ENCODE results near the gene PHF12.
"Not testable (repeated sequence)": the region's sequence is repeated elsewhere in the genome, so short reads cannot be mapped to it uniquely, and the experiment has no call there.

PHF12 gene

DNA sequence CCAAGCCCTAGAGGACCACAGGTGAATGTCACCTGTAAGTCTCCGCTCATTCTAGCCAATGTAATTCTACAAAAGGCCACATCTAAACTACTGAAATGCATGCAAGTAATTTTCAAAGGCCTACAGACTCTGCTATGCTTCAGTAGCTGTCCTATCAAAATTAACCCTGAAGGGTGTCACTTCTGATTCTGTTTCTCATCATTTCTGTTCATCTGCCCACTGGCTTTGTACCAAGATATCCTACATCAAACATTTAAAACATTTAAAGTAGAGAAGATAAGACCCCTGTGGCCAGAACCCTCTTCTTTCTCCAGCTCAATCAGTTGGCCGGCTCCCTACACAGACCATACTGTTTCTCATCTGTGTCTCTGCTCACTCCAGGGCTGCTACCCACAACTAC lies 21.5 kb downstream of the PHF12 start:
- DNase-seq (ENCODE audit: low read depth): no peak

DNA sequence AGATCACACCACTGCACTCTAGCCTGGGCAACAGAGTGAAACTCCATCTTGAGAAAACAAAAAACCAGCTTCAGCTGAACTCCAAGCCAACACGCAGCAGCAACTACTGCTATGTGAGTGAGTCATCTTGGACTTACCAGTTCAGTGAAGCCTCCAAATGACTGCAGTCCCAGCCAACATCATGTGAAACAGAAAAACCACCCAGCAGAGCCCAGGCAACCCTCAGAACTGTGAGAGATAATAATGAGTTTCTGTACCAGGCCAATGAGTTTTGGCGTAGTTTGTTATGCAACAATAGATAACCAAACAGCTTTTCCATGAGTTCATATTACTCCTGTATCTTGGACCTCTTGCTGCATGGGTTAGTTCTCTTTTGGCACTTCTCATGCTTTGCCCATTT lies 23.3 kb downstream of the PHF12 start:
- no peak for DNase-seq (ENCODE audit: low read depth)

DNA sequence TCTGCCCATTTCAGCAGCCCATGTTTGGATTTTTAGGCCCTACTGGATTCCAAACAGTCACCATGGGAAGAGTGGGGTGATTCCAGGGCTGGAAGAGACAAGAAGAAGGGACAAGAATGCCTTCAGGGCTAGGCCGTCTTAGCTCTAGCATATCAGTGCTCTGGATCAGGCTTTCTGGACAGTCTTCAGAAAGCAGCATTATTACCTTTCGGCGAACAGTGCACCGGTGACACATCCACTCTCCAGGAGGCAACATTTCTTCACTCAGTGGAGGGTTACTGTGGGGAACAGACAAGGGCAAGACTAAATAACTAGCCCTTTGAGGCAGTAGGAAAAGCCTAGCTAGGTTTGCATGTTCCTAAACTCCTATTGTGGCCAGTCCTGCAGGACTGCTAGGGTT lies 24.5 kb downstream of the PHF12 start:
- DNase-seq (ENCODE audit: low read depth): no peak

DNA sequence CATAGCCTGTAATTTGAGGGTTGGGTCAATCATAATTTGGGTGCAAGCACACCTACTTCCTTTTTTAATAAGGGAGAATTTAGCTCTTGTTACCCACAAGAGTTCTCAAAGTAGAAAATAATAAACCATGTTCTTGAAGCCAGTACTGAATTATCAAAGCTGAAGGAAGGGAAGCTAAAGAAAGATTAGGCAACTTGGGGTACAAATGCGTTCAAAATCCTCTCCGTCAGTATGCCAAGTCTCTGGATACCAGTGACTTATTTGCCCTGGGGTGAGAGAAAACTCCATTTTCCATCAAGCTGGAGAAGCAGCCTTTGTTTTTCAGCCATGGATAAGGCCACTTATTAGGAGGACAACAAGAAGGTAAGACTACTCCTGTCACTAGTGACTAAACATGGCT lies 25.0 kb downstream of the PHF12 start:
- DNase-seq (ENCODE audit: low read depth): no peak

DNA sequence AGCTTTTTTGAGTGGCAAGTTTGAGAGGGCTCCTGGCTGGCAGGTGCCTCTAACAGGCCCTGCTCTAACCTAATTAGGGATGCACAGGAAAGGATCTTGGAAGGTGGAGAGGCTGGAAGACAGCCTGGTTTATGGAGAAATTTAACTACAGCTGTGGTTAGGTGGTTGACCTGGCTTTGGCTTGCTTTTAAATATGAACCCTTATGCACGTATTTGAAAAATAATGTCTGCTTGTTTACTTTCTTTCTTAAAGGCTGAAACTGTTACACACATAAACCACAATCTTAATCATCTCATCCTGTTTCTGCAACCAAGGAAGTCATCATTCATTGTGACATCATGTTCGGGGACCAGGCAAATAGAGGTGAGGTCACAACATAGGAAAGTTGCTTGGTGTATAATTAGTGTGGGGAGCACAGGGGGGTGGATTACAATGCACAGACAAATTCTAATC lies 25.4 kb downstream of the PHF12 start:
- no peak for DNase-seq (ENCODE audit: low read depth)

DNA sequence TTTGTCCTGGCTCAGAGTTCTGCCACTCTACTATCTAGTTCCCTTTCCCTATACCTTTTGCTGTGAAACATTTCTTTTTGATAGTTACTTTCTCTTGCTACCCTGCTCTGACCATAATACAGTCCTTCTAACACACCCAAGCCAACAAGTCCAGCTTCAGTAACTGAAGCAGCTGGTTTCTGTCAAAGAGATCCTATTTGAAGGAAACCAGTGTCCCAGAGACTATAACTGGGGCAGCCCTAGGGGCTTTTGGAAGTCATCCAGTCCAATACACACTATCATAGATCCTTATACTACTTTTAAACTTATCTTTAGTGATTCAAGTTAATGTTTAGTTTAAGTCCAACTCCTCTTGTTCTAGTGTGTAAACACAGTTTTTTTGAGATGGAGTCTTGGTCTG lies 31.1 kb downstream of the PHF12 start:
- no peak for DNase-seq (ENCODE audit: low read depth)

DNA sequence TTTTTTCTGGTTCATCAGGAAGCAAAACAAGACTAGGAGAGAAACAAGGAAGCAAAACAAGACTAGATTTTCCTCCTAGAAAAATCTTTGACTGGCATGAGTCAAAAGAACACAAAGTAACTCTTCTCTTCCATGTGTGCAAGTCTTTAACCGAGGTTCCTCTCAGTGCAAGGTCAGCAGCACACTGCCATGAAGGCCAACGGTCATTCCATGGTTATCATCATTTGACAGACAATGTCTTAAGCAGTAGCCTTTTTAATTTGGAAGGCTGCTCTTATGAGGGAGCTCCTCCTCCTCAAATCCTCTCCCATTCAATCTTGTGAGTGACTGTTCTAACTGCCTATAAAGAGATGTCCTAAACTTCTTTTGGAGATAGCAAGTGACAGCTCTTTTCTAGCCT lies 33.0 kb downstream of the PHF12 start:
- DNase-seq (ENCODE audit: low read depth): no peak

DNA sequence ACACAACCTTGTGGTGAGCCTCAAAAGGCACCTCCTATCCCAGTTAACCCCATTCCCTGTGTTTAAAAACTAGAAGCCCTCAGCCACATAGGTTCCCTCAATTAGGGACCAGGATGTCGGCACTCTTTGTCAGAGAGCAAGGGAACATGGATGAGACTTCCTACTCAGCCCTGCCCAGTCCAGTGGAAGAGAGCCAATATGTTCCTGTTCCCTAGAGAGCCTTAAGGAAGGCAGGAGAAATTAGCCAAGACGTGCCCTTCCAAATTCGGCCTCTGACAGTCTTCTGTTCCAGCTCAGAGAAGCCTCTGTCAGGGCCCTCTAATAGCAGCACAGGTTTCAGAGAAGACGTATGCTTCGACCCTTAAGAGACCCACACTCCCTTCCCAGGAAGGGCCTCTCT lies 33.9 kb downstream of the PHF12 start:
- DNase-seq (ENCODE audit: low read depth): no peak

DNA sequence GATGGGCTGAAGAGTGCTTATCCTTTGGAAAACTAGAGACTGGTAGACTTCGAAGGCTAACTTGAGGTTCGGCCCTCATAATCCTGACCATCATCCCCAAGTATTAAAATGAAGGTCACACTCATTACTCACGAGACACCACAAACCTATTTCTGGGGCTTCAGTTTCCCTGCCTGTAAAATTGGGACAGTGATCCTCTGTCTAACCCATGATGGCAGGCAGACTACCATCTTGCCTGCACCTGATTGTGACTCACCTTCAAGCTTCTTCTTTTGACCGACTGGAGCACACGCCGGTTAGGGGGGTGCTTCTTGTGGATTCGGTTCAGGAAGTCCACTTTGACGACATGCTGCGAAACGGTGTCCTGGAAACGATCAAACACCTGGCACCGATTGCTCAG lies 34.3 kb downstream of the PHF12 start:
- no peak for DNase-seq (ENCODE audit: low read depth)

DNA sequence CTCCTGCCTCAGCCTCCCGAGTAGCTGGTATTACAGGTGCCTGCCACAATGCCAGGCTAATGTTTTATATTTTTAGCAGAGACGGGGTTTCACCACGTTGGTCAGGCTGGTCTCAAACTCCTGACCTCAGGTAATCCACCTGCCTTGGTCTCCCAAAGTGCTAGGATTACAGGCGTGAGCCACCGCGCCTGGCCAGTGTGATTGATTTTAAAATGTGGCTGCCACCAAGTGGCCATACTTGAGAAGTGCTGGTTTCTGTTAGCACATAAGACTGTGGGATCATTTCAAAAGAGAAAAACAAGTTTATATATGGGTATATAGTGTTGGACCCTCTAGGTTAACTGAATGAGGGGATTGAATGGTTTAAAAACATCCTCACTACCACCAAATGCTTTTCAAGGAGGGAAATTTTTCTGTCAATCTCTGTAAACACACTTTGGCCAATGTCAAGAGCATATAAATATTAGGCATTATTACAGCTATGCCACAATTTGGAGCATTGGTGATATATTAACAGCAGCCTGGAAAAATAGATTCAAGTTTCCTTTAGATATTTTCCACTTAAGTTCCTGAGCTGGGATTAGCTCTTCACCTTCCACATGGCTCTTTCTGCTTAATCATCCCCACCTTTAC lies 34.9 kb downstream of the PHF12 start:
- DNase-seq (ENCODE audit: low read depth): no peak

DNA sequence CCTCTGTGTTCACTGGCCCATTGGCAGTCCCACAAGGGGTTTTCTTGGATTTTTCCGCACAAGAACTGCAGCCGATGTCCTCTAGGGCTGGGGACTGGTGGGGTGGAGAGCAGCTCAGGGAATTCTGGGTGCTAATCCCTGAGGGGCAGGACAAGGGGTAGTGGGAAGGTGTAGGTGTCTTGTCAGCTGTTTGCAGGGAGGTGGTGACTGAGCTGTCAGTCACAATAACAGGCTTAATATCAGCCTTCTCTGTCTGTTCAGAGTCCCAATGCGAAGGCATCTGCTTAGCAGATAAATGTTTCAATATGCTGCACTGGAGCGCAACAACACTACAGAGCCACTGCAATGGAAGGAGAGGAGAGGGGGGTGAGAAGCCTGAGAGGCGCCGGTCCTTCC lies 38.4 kb downstream of the PHF12 start:
- DNase-seq (ENCODE audit: low read depth): no peak

DNA sequence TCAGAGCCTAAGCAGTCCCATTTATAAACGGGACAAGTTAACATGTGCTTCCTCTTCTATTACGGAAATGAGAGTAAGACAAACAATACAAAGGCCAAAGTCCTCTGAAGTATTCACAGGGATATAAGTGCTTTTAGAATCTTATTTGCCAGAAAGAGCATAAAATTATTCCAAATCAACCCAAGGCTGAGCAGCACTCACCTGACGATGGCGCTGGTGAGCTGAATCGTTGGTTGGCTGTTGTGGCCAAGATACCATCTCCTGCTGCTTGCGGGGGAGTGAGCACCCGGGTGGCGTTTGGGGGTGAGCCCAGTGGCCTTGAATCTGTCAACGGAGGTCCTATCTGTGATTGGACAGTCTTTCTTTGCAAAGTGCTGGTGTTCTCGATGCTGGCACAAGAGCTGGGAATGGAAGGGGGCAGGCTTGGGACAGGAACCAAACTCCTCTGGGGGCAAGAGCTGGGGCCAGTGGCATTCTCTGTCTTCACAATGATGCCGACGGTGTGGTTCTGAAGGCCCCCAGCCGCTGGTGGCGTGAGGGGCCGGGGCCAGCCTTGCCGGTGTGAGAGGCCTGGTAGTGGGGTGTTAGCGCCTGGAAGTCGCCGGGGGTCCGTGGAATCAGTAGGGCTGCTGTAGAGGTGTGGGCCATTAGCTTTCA lies 38.9 kb downstream of the PHF12 start:
- DNase-seq (ENCODE audit: low read depth): no peak

DNA sequence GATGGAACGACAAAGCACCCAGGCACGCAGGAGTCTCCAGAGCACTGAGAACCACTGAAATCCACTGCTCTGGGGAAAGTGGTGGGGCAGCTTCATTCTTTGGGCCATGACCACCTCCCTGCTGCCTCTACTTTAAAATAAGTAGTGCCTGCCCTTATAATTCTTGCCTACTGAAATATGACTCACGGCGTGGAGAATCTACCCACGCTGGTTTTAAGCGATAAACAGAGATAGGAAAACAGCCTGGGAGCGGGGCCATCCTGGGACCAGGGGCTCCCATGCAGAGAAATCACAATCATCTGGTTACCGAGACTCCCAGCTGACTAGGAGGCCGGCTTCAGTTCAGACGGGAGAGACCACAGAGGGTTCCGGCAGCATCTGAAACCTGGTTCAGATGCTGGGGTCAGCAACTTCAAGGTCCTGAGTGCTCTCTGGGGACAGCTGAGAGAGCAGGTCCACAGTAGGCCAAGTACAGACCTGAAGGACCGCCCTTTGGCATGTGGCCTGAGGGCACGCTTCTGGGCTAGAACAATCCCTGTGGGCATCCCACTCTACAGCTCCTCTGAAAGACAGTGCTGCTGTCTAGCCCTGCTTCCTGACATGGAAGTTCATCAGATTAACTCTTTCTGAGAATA lies 39.8 kb downstream of the PHF12 start:
- no peak for DNase-seq (ENCODE audit: low read depth)

DNA sequence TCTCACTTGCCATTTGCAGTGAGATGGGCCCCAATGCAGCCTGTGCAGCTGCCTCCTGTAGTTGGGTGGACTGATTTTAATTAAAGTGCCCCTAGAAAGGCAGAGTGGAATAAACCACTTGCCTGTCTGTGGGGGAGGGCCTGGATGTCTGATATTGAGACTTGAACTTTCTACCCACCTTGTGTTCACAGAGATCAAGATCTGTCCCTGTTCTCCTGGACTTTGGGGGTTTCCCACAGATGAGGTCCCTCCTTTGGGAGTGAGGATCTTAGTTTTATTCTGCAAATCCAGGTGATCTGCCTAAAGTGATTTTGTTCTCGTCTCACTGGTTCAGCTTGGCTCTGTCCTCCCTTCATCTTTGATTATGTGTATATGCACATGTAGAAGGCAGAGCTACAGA lies 40.8 kb downstream of the PHF12 start:
- DNase-seq (ENCODE audit: low read depth): no peak

DNA sequence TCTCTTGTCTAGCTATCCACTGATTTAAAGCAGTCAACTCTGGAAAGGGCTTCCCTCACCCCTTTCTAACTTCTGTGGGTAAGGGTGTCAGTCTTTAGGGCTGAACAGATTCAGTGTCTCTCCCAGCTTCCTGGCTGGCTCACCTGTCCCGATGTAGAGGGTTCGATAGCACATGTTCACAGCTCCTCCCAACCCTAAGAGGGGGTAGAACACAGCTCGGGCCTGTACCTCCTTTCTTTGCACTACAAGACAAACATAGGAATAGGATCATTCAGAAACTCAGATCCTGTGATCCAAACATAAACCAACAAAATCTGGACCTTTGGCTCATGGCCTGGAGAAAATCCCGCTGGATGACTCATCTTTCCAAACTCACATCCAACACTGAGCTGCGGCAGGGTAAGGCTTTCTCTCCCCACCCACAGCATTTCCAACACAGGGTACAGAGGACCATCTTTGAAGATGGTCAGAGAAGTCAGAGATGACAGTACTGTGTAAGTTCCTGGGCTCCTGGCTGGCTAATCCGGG lies 42.6 kb downstream of the PHF12 start:
- no peak for DNase-seq (ENCODE audit: low read depth)

DNA sequence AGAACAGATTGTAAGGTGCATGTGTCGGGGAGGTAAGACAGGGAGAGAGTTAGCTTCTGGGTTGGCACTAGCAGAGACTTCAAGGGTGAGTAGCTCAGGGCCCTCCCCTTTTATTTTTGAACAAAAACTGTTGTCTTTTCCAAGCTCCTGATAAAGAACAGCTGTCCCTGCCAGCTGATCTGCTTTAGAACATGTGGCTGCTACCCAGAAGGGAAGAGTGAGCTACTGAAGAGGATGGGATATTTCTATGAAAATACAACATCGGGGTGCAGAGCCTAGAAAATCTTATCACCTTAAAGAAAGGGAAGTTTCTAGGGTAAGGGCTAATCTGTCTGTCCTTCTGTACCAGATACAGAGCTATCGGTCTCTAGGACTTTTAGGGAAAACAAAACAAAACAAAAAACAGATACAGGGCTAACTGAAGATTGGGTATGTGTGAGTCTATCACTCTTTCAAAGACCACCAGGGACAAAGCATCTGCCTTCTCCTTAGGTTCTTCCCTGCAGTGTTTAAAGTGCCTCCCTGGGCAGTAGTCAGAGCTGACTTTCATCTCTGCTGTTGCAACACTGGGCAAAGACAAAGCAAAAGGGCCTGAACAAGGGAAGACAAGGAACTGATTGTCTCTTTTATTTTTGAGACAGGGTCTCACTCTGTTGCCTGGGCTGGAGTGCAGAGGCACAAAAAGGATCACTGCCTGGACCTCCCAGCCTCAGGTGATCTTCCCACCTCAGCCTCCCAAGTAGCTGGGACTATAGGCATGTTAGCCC lies 43.4 kb downstream of the PHF12 start:
- no peak for DNase-seq (ENCODE audit: low read depth)

DNA sequence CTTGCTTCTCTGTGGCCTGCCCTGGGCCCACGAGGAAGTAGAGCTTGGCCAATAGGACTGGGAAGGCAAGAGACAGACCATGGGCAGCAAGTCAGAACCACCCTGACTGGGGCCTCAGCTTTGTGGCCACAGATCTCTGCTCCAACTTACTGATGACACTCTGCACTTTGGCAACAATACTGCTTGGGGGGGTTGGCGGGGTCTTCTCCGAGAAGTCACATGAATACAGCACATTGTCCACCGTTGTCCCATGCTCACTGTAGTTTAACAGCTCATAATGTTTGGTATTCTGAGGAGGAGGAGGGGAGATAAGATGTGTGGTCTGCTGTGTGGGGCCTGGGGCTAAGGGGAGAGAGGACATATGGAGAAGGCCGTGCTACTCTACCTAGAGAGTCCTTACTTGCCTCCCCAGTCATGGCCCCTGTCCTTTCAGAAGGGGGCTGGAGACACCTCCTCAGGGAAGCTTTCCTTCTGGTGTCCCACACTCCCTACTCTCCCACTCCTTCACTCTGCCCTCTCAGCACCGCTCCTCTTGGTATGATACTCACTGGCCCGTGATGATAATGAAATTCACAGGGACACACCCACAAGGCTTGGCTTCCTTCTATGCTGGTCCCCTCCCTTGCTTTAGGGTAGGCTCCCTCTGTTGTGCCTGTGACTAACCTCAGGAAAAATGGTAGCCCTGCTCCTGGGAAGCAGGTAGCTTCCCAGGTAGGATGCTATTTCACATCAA lies 44.4 kb downstream of the PHF12 start:
- no peak for DNase-seq (ENCODE audit: low read depth)

DNA sequence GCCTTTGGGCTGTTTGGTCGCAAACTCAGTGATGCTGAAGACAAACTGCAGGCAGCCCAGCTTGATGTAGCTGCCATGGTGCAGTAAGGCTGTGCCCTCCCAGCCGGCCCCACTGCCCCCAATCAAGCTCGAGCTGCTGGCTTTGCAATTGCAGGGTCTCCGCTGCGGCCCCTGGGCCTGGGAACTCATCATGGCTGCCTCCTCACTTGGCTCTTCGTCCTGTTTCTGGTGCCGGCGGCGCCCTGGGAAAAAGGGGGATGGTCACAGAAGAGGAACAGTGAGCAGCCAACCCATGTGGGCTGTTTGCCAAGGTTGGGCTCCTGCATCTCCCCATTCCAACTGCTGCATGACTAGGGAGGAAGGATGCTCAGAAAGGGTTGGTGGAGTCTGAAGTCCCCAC lies 45.0 kb downstream of the PHF12 start:
- no peak for DNase-seq (ENCODE audit: low read depth)

DNA sequence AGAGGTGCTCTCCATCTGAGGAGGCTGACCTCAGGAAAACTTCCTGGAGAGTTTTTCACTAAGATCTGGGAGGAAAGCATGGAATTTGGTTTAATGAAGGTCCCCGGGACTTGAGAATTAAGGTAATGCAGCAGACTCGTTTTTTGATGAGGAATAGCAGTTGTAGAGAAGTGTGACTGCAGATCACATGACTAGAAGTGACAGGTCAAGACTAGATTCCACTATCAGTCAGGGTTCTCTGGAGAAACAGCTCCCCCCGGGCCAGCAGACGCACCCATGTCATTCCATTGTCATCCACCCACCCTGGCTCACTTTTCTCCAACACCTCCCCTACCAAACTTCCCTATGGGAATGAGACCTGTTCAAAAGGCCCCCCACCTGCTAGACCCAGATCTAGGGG lies 46.5 kb downstream of the PHF12 start:
- DNase-seq (ENCODE audit: low read depth): no peak

DNA sequence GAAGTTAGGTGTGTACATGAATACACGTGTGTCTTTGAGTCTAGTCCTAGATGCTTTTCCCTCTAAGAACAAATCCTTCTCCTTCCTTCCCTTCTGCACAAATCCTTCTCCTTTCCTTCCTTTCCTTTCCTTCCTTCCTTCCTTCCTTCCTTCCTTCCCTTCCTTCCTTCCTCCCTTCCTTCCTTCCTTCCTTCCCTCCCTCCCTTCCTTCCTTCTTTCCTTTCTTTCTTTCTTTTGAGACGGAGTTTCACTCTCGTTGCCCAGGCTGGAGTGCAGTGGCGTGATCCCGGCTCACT lies 47.8 kb downstream of the PHF12 start:
- not testable (repeated sequence) for DNase-seq (ENCODE audit: low read depth)

DNA sequence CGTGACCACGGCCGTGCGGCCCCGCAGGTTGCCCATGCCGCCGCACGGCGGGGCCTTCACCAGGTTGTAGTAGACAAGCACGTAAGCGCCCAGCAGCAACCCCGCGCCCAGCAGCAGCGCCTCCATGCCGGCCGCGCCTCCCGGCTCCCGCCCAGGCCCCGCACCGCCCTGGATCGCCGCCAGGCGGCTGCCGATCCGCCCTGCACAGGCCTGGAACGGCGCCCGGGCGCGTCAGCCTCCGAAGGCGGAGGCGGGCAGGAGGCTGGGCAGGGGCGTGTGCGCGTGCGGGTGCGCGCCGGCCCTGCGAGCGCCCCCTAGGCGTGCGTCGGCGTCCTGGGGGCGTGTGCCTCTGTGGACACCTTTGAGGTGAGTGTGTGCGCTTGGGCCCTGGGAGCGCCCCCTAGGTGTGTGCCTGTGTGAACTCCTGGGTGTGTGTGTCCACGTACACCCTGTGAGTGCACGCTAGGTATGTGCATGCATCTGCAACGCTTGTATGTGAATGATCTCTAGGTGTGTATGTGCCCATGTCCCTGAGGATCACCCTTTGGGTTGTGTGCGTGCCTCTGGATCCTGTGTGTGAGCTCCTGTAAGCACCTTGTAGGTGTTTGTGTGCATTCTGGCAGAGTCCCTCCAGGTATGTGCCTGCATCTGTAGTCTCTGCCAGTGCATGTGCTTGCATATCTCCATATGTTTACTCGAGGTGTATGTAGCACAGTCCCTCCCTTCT lies 48.3 kb downstream of the PHF12 start, which contains the start of gene DHRS13:
Gene DHRS13 (minus strand): TSS at position 261 of the 727 bp plus-strand sequence. CDS start 135 bp downstream, at position 126.
- DNase-seq (ENCODE audit: low read depth): peak; percentile 97
